ENCODE data around the gene OR6X1. TPM values are rescaled to one million over a fixed set of nuclear protein-coding genes. Genes with fewer than 3 reads are reported as not detected.
"Not testable (repeated sequence)": the region's sequence is repeated elsewhere in the genome, so short reads cannot be mapped to it uniquely, and the experiment has no call there.

OR6X1 gene
- total and polyA plus RNA-seq, 2 donors = not detected

DNA sequence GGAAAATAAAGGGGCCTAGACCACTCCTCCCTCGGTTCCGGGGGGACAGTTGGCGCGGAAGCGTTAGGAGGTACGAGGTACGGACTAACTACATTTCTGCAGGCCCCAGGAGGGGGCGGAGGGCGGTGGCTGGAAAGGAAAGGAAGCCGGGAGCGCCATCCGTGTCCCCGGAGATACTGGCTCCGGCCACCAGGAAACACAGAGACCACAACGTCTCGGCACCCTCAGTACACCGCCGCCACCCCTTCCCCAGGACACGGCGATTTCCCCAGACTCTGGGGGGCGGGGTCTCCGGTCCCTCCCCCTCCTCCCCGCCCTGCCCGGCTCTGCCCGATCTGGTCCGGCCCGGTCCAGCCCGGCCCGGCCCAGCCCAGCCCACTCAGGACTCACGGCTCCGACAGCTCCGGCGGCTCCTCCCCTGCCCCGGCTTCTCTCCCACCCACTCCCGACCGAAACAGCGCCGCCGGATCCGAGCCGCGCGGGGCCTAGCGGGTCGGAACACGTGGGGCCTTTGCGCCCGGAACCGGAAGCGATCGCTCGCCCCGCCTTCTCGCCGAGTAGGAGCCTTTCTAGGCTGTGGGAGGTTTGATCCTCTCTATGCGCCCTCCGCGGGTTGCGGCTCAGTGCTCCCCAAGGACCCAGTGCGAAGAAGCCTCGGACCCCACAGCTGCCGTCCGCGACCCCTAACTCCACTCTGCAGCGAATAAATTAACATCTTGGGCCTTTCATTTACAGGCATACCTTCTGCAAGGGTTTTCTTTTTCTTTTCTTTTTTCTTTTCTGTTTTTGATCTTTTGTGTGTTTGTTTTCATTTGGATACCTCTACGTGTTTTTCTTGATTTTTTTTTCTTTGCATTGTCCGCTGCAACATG lies 12.9 kb downstream of the OR6X1 start, which contains the start of gene ZNF202:
Gene ZNF202, minus strand, starts transcription at position 502 of the 872 bp plus-strand sequence. CDS start 10,772 bp downstream, outside the sequence.
- Histone ChIP-seq H3K36me3 (ENCODE audit: insufficient read depth) (no peaks in the 10 kb centered on the region), H3K27ac (ENCODE audit: low read depth) (peak within 1 kb of the TSS; percentile 53), H3K4me3 (ENCODE audit: low read depth, low read length) (peak within 1 kb of the TSS; percentile 79), H3K4me1 (ENCODE audit: insufficient read depth) (peaks cover 1% of the 10 kb centered on the region)
- peak; percentile 70 for DNase-seq (ENCODE audit: extremely low spot score)
- WGBS = under 1% methylated on average over 67 of the region's 67 CpGs

DNA sequence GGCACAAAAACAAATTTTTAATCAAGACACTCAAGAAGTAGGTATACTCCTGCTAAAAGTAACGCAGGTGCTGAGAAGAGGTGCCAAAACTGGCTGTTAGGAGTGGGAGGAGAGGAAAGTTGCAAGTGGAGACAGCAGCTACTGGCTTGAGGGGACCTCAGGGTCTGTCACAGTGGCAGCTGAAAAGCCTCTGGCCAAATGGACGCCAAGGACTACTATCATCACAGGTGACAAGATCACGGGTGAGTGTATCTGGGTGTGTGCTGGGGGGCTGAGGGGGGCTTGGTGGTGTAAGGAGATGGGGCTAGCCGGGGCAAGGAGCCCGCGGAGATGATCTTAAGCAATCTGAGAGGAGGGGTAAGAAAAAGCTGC lies 13.5 kb downstream of the OR6X1 start:
- DNase-seq (ENCODE audit: extremely low spot score) = no peak
- peak overlapping the region; percentile 79 for H3K4me3 ChIP-seq (ENCODE audit: low read depth, low read length)
- peaks cover 1% of the 10 kb centered on the region for H3K4me1 ChIP-seq (ENCODE audit: insufficient read depth)
- WGBS = 2% methylated on average over 6 of the region's 6 CpGs
- H3K27ac ChIP-seq (ENCODE audit: low read depth) = no peak overlapping the region
- no peaks in the 10 kb centered on the region for H3K36me3 ChIP-seq (ENCODE audit: insufficient read depth)

GRCh38 chr11:123738374-123738773 lies 15.9 kb downstream of the OR6X1 start:
- Histone ChIP-seq H3K4me3 (ENCODE audit: low read depth, low read length) (no peak overlapping the region), H3K4me1 (ENCODE audit: insufficient read depth) (peaks cover 1% of the 10 kb centered on the region), H3K27ac (ENCODE audit: low read depth) (no peak overlapping the region), H3K36me3 (ENCODE audit: insufficient read depth) (no peaks in the 10 kb centered on the region)
- no peak for DNase-seq (ENCODE audit: extremely low spot score)
- 59% methylated on average over 2 of the region's 2 CpGs for WGBS

GRCh38 chr11:123736769-123737168 lies 17.5 kb downstream of the OR6X1 start:
- no peak for DNase-seq (ENCODE audit: extremely low spot score)
- Histone ChIP-seq H3K4me1 (ENCODE audit: insufficient read depth) (peaks cover 1% of the 10 kb centered on the region), H3K4me3 (ENCODE audit: low read depth, low read length) (no peak overlapping the region), H3K36me3 (ENCODE audit: insufficient read depth) (no peaks in the 10 kb centered on the region), H3K27ac (ENCODE audit: low read depth) (no peak overlapping the region)
- WGBS = 88% methylated on average over 3 of the region's 3 CpGs

GRCh38 chr11:123729602-123730001 lies 24.7 kb downstream of the OR6X1 start:
- 88% methylated on average over 8 of the region's 8 CpGs for WGBS
- H3K27ac ChIP-seq (ENCODE audit: low read depth) = no peak overlapping the region
- no peaks in the 10 kb centered on the region for H3K4me1 ChIP-seq (ENCODE audit: insufficient read depth)
- peaks cover 19% of the 10 kb centered on the region for H3K36me3 ChIP-seq (ENCODE audit: insufficient read depth)
- DNase-seq (ENCODE audit: extremely low spot score) = no peak
- no peak overlapping the region for H3K4me3 ChIP-seq (ENCODE audit: low read depth, low read length)

- H3K4me3 ChIP-seq (ENCODE audit: low read depth, low read length) = no peak overlapping the region
- WGBS = 98% methylated on average over 23 of the region's 23 CpGs
- no peaks in the 10 kb centered on the region for H3K4me1 ChIP-seq (ENCODE audit: insufficient read depth)
- H3K27ac ChIP-seq (ENCODE audit: low read depth) = no peak overlapping the region
- no peak for DNase-seq (ENCODE audit: extremely low spot score)
- H3K36me3 ChIP-seq (ENCODE audit: insufficient read depth) = peaks cover 19% of the 10 kb centered on the region
These were observed 28.2 kb downstream of the OR6X1 start for GRCh38 chr11:123725995-123726655.

- H3K27ac ChIP-seq (ENCODE audit: low read depth) = no peak overlapping the region
- 60% methylated on average over 1 of the region's 1 CpG for WGBS
- DNase-seq (ENCODE audit: extremely low spot score) = no peak
- no peaks in the 10 kb centered on the region for H3K4me1 ChIP-seq (ENCODE audit: insufficient read depth)
- H3K36me3 ChIP-seq (ENCODE audit: insufficient read depth) = no peaks in the 10 kb centered on the region
- H3K4me3 ChIP-seq (ENCODE audit: low read depth, low read length) = no peak overlapping the region
These were observed 34.9 kb downstream of the OR6X1 start for GRCh38 chr11:123719452-123719851.

GRCh38 chr11:123718469-123718868 lies 35.8 kb downstream of the OR6X1 start:
- Histone ChIP-seq H3K4me1 (ENCODE audit: insufficient read depth) (no peaks in the 10 kb centered on the region), H3K36me3 (ENCODE audit: insufficient read depth) (no peaks in the 10 kb centered on the region), H3K27ac (ENCODE audit: low read depth) (no peak overlapping the region), H3K4me3 (ENCODE audit: low read depth, low read length) (no peak overlapping the region)
- whole genome bisulfite sequencing = 95% methylated on average over 4 of the region's 4 CpGs
- DNase-seq (ENCODE audit: extremely low spot score) = no peak

- H3K4me3 ChIP-seq (ENCODE audit: low read depth, low read length) = no peak overlapping the region
- no peak for DNase-seq (ENCODE audit: extremely low spot score)
- no peak overlapping the region for H3K27ac ChIP-seq (ENCODE audit: low read depth)
- 89% methylated on average over 2 of the region's 2 CpGs for WGBS
- no peaks in the 10 kb centered on the region for H3K4me1 ChIP-seq (ENCODE audit: insufficient read depth)
- H3K36me3 ChIP-seq (ENCODE audit: insufficient read depth) = no peaks in the 10 kb centered on the region
These were observed 36.3 kb downstream of the OR6X1 start for GRCh38 chr11:123718063-123718462.

DNA sequence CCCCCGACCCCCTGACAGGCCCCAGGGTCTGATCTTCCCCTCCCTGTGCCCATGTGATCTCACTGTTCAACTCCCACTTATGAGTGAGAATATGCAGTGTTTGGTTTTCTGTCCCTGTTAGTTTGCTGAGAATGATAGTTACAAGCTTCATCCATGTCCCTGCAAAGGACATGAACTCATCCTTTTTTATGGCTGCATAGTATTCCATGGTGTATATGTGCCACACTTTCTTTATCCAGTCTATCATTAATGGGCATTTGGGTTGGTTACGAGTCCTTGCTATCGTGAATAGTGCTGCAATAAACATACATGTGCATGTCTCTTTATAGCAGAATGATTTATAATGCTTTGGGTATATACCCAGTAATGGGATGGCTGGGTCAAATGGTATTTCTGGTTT lies 41.7 kb downstream of the OR6X1 start:
- not testable (repeated sequence) for H3K4me1 ChIP-seq (ENCODE audit: insufficient read depth); H3K27ac ChIP-seq (ENCODE audit: low read depth); H3K4me3 ChIP-seq (ENCODE audit: low read depth, low read length); DNase-seq (ENCODE audit: extremely low spot score); H3K36me3 ChIP-seq (ENCODE audit: insufficient read depth)
- WGBS = 80% methylated on average over 3 of the region's 3 CpGs

DNA sequence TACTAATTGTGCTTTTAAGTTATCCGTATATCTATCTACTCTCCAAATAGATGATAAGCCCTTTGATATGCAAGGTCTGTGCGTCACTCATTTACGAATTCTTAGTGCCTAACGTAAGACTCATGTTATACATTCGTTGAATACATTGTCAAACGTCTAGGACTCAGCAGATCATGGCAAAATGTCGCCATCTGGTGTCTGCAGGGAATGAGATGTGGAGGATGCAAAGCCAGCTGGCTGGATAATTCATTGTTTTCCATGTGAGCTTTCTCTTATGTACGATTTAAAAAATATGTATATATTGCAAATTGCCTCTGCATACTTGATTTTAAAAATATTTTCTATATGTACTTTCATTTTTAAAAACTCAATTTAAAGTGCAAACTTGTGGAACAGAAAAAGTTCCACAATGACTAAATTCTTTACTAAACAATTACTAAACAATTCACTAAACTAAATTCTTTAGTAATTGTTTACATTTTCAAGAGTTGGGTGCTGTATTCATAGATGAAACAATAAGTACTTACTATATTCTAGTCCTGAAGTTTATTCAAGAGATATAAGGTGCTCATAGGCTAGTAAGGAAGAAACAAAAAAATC lies 46.6 kb downstream of the OR6X1 start:
- Histone ChIP-seq H3K27ac (ENCODE audit: low read depth) (no peak overlapping the region), H3K4me1 (ENCODE audit: insufficient read depth) (no peaks in the 10 kb centered on the region), H3K4me3 (ENCODE audit: low read depth, low read length) (no peak overlapping the region), H3K36me3 (ENCODE audit: insufficient read depth) (no peaks in the 10 kb centered on the region)
- DNase-seq (ENCODE audit: extremely low spot score) = peak; percentile 50
- 4% methylated on average over 8 of the region's 8 CpGs for WGBS

GRCh38 chr11:123707206-123707605 lies 47.1 kb downstream of the OR6X1 start:
- Histone ChIP-seq H3K4me1 (ENCODE audit: insufficient read depth) (no peaks in the 10 kb centered on the region), H3K27ac (ENCODE audit: low read depth) (no peak overlapping the region), H3K36me3 (ENCODE audit: insufficient read depth) (no peaks in the 10 kb centered on the region), H3K4me3 (ENCODE audit: low read depth, low read length) (no peak overlapping the region)
- DNase-seq (ENCODE audit: extremely low spot score) = no peak
- 89% methylated on average over 3 of the region's 3 CpGs for WGBS

GRCh38 chr11:123704341-123704740 lies 50.0 kb downstream of the OR6X1 start:
- no peak for DNase-seq (ENCODE audit: extremely low spot score)
- Histone ChIP-seq H3K27ac (ENCODE audit: low read depth) (no peak overlapping the region), H3K36me3 (ENCODE audit: insufficient read depth) (no peaks in the 10 kb centered on the region), H3K4me3 (ENCODE audit: low read depth, low read length) (no peak overlapping the region), H3K4me1 (ENCODE audit: insufficient read depth) (no peaks in the 10 kb centered on the region)
- WGBS = 87% methylated on average over 3 of the region's 3 CpGs
